GM21723 (cell line): ENCODE data around the gene SEMA4D.
A peak's percentile ranks its signal among the peaks of the same experiment; 100 is the strongest.

Source experiments
- ATAC-seq: cut with Tn5 transposase; IDR thresholded peaks from one replicate; pipeline ENCODE4 v1.9.1; 2021; ENCODE audit warnings: mild to moderate bottlenecking, moderate library complexity; ENCODE audit not compliant: unreplicated experiment

SEMA4D gene

DNA sequence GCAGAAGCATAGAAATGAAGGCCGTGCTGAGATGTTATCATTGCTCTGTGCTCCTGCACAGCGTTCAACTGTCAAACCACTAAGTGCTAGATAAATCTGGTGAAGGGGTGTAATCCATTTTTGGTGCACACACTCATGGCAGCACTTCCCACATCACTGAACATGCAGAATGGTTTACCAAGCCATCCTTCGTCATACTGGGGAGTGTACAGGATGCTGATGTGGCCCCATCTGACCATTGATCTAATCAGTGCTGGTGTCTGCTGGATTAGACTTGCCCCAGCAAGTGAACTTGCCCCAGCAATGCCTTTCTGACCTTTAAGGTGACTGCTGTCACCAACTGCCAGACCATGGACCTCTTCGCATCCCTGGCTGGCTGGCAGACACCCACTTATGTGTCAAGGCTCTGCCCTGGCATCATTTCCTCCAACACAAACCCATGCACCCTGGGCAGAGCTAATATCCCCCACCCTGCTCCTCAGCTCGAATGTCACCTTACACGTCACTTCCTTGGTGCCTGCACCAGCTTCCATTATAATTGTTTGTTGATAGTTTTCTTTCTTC is 4.2 kb upstream of the SEMA4D start:
- ATAC-seq = no peak

- ATAC-seq = no peak
These were observed 3.5 kb upstream of the SEMA4D start for GRCh38 chr9:89501311-89501898.

DNA sequence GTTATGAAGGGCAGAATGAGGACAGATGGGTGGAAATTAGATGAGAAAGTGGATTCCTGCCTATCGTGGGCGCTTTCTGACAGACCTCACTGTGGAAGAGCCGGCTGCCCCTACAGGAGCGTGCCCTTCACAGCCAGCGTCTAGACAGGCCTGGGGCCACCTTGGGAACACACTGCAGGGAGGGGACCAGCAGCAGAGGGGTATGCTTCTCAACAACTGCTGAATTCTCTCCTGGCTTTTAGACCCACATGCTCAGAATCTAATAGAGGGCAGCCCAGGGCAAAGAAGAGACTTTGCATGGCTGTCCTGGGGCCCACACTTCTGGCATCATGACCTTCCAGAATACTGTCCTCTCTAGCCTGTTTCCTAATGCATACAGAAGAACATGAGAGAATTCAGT is 2.1 kb upstream of the SEMA4D start:
- no peak for ATAC-seq

DNA sequence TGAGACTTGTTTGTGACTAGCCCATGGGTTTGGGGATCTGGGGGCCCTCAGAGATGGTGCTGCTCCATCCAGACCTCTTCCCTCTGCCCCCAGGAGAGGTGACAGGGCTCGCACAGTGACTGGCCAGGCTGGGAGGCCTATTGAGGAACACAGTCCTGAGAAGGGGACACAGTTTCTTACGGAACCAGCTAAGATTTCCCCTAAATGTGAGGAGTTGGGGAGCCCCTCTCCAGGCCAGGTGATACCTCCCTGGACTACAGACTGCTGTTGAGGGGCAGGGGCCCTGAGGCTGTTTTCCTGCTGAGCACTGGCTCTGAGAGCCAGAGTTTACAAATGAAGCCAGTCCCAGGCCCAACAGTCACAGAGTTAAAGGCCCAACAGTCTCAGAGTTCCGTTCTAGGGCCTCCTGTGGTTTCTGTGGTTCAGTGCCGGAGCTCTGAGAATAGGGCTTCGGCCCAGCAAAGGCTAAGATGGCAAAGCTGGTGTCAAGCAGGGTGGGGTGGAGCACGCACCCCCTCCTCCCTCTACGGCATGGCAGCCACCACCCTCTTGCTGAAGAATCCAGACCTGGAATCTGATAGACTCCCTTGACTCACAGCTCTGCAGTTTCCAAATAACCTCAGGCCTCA is 1.1 kb upstream of the SEMA4D start:
- no peak for ATAC-seq

DNA sequence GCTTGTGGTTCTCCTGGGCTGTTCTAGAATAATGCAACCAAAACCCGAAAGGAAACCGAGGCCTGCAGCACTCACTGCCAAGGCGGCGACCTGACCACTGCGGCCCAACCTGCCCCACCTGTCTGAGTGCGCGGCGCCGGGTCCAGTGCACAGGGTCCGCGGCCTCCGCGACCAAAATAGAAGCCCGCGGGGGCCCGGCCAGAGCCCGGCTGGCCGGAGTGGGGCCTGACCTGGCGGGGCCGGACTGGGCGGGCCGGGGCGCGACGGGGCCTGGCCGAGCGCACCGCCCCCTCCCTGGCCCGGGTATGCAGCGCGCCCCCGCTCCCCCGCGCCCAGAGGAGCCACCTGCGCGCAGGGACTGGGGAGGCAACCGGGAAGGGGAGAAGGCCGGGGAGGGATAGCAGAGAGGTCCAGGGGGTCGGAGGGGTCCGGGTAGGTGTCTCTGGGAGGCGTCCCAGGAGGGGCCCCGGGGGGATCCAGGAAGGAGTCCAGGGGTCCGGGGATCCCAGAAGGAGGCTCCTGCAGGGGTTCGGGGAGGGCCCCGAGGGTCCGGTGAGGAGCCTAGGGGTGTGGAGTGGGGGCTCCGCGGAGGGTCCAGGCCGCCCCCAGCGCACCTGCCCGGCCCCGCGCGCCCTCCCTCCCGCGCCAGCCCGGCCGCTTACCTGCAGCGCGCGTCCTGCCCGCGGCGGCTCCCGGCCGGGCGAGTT is 503 bp downstream of the SEMA4D start:
- ATAC-seq = peak; percentile 31

GRCh38 chr9:89496645-89497256 is 1.2 kb downstream of the SEMA4D start:
- ATAC-seq = no peak

GRCh38 chr9:89495824-89496560 is 1.9 kb downstream of the SEMA4D start:
- ATAC-seq = no peak

DNA sequence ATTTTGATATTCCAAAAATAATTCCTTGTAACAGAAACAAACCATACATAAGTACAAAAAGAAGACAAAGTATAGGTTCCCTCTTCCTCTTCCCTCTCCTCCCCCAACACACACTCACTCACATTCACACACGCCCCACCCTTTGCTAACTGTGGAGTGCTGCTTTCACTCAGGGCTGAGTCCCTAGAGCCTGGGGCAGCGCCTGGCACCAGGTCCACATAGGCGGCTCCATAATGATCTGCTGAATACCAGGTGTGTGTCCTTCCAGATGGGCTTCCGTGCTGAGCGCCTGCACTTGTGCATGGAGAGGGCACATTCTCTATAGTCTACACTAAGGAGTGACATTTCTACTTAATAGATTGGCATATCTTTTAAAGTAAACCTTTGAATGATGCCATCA is 3.7 kb downstream of the SEMA4D start:
- ATAC-seq = no peak

- no peak for ATAC-seq
These were observed 4.2 kb downstream of the SEMA4D start for GRCh38 chr9:89493671-89494070.

GRCh38 chr9:89493181-89493580 is 4.7 kb downstream of the SEMA4D start:
- no peak for ATAC-seq

DNA sequence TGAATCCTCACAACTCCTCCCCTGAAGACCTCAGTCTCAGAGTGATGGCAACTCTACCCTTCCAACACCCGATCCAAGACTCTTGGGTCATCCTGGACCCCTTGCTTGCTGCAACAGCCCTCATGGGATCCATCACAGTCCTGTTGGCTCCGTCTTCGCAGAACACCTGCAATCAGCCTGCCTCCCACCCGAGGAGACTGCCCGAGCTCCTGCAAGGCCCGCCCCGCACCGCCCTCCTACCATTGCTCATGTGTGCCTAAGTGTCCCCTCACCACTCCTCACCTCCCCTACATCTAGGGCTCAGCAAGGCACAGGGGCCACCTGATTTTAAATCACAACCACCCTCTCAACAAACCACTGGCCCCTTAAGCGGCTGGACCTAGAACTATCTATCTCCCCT is 5.3 kb downstream of the SEMA4D start:
- ATAC-seq = no peak

DNA sequence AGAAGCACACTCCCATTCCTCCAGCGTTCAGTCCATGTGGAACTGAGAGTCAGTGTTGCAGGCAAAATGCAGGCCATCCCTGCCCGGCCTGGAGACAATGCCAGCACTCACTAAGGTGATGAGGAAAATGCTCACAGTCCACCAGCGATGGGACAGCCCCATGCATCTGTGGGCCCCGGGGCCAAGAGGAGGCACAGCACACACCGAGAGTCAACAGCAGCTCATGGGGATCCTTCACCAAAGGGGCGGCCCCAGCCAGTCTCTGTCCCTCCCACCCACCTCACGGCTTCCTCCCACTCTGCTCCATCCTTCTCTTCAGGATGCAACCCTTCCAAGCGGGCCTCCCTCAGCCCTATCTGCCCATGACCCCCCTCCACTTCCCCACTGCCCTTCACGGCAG is 6.2 kb downstream of the SEMA4D start:
- ATAC-seq = no peak

DNA sequence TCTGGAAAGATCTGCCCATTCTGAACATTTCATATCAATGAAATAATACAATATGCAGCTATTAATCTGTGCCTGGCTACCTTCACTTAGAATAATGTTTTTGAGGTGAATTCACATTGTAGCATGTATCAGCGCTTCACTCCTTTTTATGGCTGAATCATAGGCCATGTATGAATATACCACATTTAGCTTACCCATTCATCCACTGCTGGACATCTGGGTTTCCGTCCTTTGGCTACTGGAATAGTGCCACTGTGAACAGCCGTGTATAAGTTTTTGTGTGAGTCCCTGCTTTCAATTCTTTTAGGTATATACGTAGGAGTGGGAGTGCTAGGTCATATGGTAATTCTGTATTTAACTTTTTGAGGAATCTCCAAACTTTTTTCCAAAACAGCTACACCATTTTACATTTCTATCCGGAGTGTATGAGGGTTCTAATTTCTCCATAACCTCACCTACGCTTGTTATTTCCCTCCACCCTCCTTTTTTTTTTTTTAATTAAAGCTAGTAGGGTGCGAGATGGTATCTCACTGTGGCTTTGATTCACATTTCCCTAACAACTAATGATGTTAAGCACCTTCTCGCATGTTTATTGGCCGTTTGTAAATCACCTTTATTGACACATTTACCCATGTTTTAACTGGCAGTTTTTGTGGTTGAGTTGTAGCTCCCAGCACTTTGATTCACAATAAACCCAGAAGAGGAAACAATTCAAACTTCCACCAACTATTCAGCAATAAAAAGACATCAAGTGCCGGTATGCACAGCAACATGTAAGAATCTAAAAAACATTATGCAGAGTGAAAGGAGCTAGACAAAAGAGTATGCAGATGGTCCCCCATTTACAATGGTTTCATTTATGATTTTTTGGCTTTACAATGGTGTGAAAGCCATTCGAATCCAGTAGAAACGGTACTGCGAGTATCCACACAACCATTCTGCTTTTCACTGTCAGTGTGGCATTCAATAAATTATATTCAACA is 8.1 kb downstream of the SEMA4D start:
- ATAC-seq = no peak

GRCh38 chr9:89488936-89489335 is 9.0 kb downstream of the SEMA4D start:
- no peak for ATAC-seq

GRCh38 chr9:89488131-89488530 is 9.8 kb downstream of the SEMA4D start:
- no peak for ATAC-seq

- no peak for ATAC-seq
These were observed 11.2 kb downstream of the SEMA4D start for GRCh38 chr9:89486681-89487080.

- ATAC-seq = no peak
These were observed 13.2 kb downstream of the SEMA4D start for GRCh38 chr9:89484475-89485404.

DNA sequence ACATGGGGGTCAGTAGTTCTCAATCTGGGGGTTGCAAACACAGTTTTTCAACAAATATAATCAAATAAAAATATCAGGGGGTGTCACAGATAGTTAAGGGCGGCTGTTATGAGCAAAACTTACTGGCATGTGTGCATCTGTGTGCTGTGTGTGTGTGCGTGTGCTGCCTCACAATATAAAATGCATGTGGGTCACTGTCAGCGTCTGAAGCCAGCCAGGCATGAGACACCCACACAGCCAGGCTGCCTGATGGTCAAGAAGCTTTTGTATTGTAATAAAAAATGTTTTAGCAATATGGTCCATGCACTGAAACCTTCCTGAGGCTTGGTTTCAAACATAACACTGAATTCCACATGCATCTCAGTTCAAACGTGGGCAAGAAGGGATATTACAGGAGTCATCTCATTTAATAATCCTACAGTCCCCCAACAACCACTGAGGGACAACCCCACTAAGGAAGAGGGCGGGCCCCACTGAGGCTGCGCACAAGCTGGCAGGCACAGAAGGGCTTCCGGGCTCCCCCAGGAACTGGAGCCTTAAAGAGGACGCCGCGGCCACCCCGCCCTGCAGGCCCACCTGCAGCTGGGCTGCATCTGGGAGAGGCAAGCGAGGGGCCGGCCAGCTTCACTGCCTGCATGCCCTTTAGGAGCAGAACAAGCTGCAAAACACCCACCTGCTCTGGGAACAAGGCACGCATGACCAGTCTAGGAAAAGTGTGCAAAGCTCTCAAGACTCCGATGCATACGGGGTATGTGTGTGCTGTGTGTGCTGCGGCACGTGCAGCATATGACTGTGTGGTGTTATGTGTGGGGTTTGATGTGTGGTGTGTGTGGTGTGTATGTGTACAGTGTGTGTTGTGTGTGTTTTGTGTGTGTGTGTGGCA is 14.1 kb downstream of the SEMA4D start:
- peak; percentile 79 for ATAC-seq
